ENCODE measurements around the gene NDUFB6.
A peak's percentile ranks its signal among the peaks of the same experiment; 100 is the strongest.

NDUFB6 gene

DNA sequence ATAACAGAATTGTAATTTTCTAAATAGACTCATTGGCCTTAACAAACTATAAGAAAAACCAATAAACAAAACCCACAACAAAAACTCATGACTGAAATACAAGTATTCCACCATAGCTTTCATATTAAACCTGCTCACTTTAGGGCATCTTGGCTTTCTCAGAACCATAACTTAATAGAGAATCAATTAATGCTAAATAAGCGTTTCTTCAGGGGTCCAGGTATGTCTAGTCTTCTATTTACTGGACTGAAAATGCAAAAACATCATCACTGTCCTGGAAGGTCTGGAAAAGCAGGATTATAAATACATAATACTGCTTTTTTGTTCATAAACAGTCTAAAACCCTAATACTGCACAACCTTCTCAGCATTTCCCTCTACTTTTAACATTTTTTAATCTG, 27.1 kb downstream of the NDUFB6 start:
- Histone ChIP-seq H3K36me3 (ENCODE audit: control insufficient read depth, insufficient read depth, low read length) (no peaks in the 10 kb centered on the region; the same call in 1 of the 2 replicates), H3K4me3 (replicated peaks; ENCODE audit: low read depth, low read length) (no peak overlapping the region), H3K27me3 (replicated peaks; ENCODE audit: control insufficient read depth, insufficient read depth, low read length) (no peaks in the 10 kb centered on the region)
- no peak for DNase-seq (ENCODE audit: extremely low read depth, insufficient read length)
- TF ChIP-seq, protein P1, sequence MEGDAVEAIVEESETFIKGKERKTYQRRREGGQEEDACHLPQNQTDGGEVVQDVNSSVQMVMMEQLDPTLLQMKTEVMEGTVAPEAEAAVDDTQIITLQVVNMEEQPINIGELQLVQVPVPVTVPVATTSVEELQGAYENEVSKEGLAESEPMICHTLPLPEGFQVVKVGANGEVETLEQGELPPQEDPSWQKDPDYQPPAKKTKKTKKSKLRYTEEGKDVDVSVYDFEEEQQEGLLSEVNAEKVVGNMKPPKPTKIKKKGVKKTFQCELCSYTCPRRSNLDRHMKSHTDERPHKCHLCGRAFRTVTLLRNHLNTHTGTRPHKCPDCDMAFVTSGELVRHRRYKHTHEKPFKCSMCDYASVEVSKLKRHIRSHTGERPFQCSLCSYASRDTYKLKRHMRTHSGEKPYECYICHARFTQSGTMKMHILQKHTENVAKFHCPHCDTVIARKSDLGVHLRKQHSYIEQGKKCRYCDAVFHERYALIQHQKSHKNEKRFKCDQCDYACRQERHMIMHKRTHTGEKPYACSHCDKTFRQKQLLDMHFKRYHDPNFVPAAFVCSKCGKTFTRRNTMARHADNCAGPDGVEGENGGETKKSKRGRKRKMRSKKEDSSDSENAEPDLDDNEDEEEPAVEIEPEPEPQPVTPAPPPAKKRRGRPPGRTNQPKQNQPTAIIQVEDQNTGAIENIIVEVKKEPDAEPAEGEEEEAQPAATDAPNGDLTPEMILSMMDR (IDR thresholded peaks at IDR 0.05; ENCODE audit: insufficient read depth, low read length, poor library complexity, severe bottlenecking) = no peak

DNA sequence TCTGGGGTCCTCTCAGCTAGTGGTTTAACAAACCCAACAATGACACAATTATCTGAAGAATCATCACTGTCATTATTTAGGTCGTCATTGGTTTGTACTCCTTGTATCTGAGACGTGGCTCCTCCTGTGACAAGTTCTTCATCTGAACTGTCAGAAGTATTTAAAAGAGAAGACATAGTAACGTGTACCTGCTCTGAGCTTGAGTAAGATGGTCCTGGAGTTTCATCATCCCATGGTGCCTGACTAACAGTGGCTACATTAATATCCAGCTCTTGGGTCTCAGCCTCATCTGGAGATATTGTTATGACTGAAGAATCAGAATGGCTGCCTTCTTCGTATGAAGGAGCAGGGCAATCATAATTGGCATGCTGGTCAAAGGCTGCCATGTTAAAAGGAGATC, 29.9 kb downstream of the NDUFB6 start:
- DNase-seq (ENCODE audit: extremely low read depth, insufficient read length) = no peak
- Histone ChIP-seq H3K36me3 (ENCODE audit: control insufficient read depth, insufficient read depth, low read length) (no peaks in the 10 kb centered on the region; the same call in none of the 2 replicates), H3K4me3 (replicated peaks; ENCODE audit: low read depth, low read length) (no peak overlapping the region), H3K27me3 (replicated peaks; ENCODE audit: control insufficient read depth, insufficient read depth, low read length) (no peaks in the 10 kb centered on the region)
- TF ChIP-seq, protein P1 (IDR thresholded peaks at IDR 0.05; ENCODE audit: insufficient read depth, low read length, poor library complexity, severe bottlenecking) = no peak

DNA sequence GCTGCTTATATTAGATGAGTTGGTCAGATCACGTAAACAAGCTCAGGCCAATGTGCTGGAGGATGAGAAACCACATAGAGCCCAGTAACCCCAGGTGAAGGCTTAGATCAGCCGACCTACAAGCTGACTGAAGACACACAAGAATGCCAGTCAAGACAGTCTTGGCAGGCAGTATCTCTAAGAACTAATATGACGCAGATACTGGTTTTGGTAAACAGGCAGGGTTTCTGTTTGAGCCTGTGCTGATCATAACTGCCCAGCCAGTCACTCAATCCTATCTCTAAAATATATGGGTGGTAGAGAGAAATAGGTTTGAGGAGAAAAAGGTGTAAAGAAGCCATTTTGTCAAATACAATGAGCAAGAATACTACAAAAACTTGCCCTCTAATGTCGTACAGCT, 39.1 kb downstream of the NDUFB6 start:
- Histone ChIP-seq H3K27me3 (replicated peaks; ENCODE audit: control insufficient read depth, insufficient read depth, low read length) (no peaks in the 10 kb centered on the region), H3K4me3 (replicated peaks; ENCODE audit: low read depth, low read length) (no peak overlapping the region), H3K36me3 (ENCODE audit: control insufficient read depth, insufficient read depth, low read length) (no peaks in the 10 kb centered on the region)
- DNase-seq (ENCODE audit: extremely low read depth, insufficient read length) = no peak
- TF ChIP-seq, protein P1 (IDR thresholded peaks at IDR 0.05; ENCODE audit: insufficient read depth, low read length, poor library complexity, severe bottlenecking) = no peak

DNA sequence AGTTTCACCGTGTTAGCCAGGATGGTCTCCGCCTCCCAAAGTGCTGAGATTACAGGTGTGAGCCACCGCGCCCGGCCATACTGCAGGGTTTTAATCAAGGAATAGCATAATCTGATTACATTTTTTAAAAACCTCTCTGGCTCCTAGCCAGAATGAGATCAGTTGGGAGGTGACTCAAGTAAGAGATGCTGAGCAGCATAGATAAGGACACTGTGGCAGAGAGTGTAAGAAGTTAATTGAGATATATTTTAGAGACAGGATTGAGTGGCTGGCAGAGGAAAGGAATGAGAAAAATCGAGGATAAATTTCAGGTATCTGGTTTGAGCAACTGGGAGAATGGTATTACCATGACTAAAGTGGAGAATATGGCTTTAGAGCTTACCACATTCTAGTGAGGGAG, 39.6 kb downstream of the NDUFB6 start:
- DNase-seq (ENCODE audit: extremely low read depth, insufficient read length) = no peak
- TF ChIP-seq, protein P1 (IDR thresholded peaks at IDR 0.05; ENCODE audit: insufficient read depth, low read length, poor library complexity, severe bottlenecking) = no peak
- H3K36me3 ChIP-seq (ENCODE audit: control insufficient read depth, insufficient read depth, low read length) = no peaks in the 10 kb centered on the region
- H3K4me3 ChIP-seq (replicated peaks; ENCODE audit: low read depth, low read length) = no peak overlapping the region
- no peaks in the 10 kb centered on the region for H3K27me3 ChIP-seq (replicated peaks; ENCODE audit: control insufficient read depth, insufficient read depth, low read length)

DNA sequence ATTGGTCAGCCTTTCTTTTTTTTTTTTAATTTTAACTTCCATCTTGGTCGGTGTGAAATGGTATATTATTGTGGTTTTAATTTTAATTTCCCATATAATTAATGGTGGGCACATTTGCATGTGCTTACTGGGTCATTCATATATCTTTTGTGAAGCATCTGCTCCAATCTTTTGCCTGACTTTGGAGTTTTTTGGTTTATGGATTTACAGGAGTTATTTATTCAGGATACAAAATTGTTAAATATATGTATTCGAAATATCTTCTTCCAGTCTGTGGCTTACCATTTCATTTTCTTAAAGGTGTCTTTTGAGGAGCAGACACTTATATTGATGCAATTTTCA, 46.3 kb downstream of the NDUFB6 start:
- TF ChIP-seq, protein P1 (IDR thresholded peaks at IDR 0.05; ENCODE audit: insufficient read depth, low read length, poor library complexity, severe bottlenecking) = no peak
- Histone ChIP-seq H3K4me3 (replicated peaks; ENCODE audit: low read depth, low read length) (peak overlapping the region; percentile 76), H3K36me3 (ENCODE audit: control insufficient read depth, insufficient read depth, low read length) (no peaks in the 10 kb centered on the region), H3K27me3 (replicated peaks; ENCODE audit: control insufficient read depth, insufficient read depth, low read length) (no peaks in the 10 kb centered on the region)
- DNase-seq (ENCODE audit: extremely low read depth, insufficient read length) = no peak

DNA sequence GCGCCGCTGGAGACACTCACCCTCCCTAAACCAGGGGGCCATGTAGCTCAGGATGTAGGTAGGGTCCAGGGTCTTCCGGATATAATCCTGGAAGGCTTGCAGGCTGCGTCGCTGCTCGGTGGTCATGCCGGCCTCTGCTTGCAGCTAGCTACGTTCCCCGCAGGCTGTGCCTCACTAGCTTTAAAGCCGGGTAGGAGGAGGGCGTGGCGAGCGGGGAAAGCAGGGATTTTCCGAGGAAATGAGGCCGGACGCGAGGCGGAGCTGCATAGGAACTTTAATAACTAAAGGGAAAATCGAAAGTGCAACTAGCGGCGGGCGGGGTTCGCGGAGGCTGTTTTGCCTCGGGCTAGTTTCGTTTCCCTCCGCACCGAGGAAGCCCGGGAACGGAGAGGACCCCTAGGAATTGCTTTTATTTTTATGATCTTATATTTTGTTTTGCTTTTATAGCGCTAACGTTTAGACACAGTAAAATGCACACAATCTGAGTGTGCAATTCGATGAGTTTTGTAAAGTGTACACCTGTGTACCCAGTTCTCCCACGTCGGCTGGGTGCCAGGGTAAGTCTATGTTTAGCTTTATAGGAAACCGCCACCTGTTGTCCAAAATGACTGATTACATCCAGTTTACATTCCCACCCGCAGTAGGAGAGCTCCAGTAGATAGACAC, 46.8 kb downstream of the NDUFB6 start, which contains the start of gene RIGI:
TSS of gene RIGI (minus strand) at position 156 of the 666 bp plus-strand sequence. CDS start at position 126, 30 bp downstream.
- TF ChIP-seq, protein P1 (IDR thresholded peaks at IDR 0.05; ENCODE audit: insufficient read depth, low read length, poor library complexity, severe bottlenecking) = peak; percentile 32
- DNase-seq (ENCODE audit: extremely low read depth, insufficient read length) = peak; percentile 76
- Histone ChIP-seq H3K36me3 (ENCODE audit: control insufficient read depth, insufficient read depth, low read length) (no peaks in the 10 kb centered on the region), H3K4me3 (replicated peaks; ENCODE audit: low read depth, low read length) (peak within 1 kb of the TSS; percentile 76), H3K27me3 (replicated peaks; ENCODE audit: control insufficient read depth, insufficient read depth, low read length) (no peaks in the 10 kb centered on the region)

Measured in GM06990 (cell line).